ENCODE data around the gene ZC3H14.
"Not testable (repeated sequence)": the region's sequence is repeated elsewhere in the genome, so short reads cannot be mapped to it uniquely, and the experiment has no call there.

- TF ChIP-seq SIN3A (IDR thresholded peaks at IDR 0.05; ENCODE audit: low read depth); EZH2 (IDR thresholded peaks at IDR 0.05); CTCF (IDR thresholded peaks at IDR 0.05 in 2 of 3, conservative IDR thresholded peaks at IDR 0.05 in 1 of 3; ENCODE audit: borderline replicate concordance in 1 of 3, insufficient read depth in 1 of 3, low read depth in 2 of 3, low read length in 2 of 3); TCF7L2 (IDR thresholded peaks at IDR 0.05; ENCODE audit: borderline replicate concordance, extremely low read depth, insufficient read depth, insufficient read length); FOSL1 (IDR thresholded peaks at IDR 0.05; ENCODE audit: low read depth); ZNF274 (IDR thresholded peaks at IDR 0.05; ENCODE audit: low read depth, low read length); REST (IDR thresholded peaks at IDR 0.05; ENCODE audit: low read depth); SP1 (IDR thresholded peaks at IDR 0.05; ENCODE audit: low read depth); POLR2A (IDR thresholded peaks at IDR 0.05; ENCODE audit: borderline replicate concordance, extremely low read depth, insufficient read depth, insufficient read length); JUND (IDR thresholded peaks at IDR 0.05): not testable (repeated sequence)
- TF ChIP-seq, protein P1, sequence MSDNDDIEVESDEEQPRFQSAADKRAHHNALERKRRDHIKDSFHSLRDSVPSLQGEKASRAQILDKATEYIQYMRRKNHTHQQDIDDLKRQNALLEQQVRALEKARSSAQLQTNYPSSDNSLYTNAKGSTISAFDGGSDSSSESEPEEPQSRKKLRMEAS (IDR thresholded peaks at IDR 0.05), result not testable (repeated sequence)
Observed at GRCh38 chr14:88529889-88530288, 32.9 kb upstream of the ZC3H14 start.
